K562 (cell line): ENCODE results near the gene STK26. TPM values are rescaled to one million over a fixed set of nuclear protein-coding genes. Genes with fewer than 3 reads are reported as not detected.
A peak's percentile ranks its signal among the peaks of the same experiment; 100 is the strongest.

Experiments
- ARHGAP35 ChIP-seq: fragments of 450-650 bp; IDR thresholded peaks from 2 replicates; pipeline ENCODE4 v1.6.1; 2018; ENCODE audit not compliant: partially characterized antibody
- ARID2 ChIP-seq: fragments of 450-650 bp; IDR thresholded peaks from 2 replicates; pipeline ENCODE4 v1.6.1; 2017; ENCODE audit warnings: antibody characterized with exemption, mild to moderate bottlenecking
- BACH1 ChIP-seq: fragments of 200-800 bp; sonication (Bioruptor generic); IDR thresholded peaks from 2 replicates; pipeline ENCODE4 v1.6.1; 2016; ENCODE audit warnings: missing genetic modification characterization, missing compliant biosample characterization
- CBX2 ChIP-seq: fragments of 200-600 bp; sonication (generic); IDR thresholded peaks from one replicate; pipeline ENCODE4 v1.6.1; 2012; ENCODE audit warnings: mild to moderate bottlenecking, low read length, inconsistent platforms; ENCODE audit not compliant: insufficient read depth, poor library complexity, severe bottlenecking
- CBX8 ChIP-seq: fragments of 200-600 bp; sonication (generic); IDR thresholded peaks from 2 replicates; pipeline ENCODE4 v1.6.1; 2012; ENCODE audit warnings: borderline replicate concordance, mixed run types, low read depth, mild to moderate bottlenecking, moderate library complexity, mixed read lengths, low read length, control low read depth, inconsistent platforms; ENCODE audit not compliant: poor library complexity, severe bottlenecking; ENCODE audit errors: extremely low read depth
- HMGN3 ChIP-seq: IDR thresholded peaks from 2 replicates; pipeline ENCODE4 v1.6.1; 2011; ENCODE audit warnings: borderline replicate concordance, low read depth, mild to moderate bottlenecking, mixed read lengths, low read length; ENCODE audit not compliant: insufficient read length; ENCODE audit errors: extremely low read depth
- KLF10 ChIP-seq: fragments of 250-450 bp; sonication (Bioruptor Pico); IDR thresholded peaks from 2 replicates; pipeline ENCODE4 v1.6.1; 2021; ENCODE audit warnings: matching md5 sums
- MTF1 ChIP-seq: fragments of 250-450 bp; sonication (Bioruptor Pico); IDR thresholded peaks from 2 replicates; pipeline ENCODE4 v1.9.0; 2021; ENCODE audit warnings: moderate library complexity, mild to moderate bottlenecking, inconsistent platforms, borderline replicate concordance
- MYBL2 ChIP-seq, 2 experiments: fragments of 450-650 bp in 1 of 2; sonication (generic) in 1 of 2; formaldehyde crosslinking in 1 of 2; IDR thresholded peaks; 2 replicates each; pipeline versions ENCODE4 v1.6.1 to v1.8.1; 2017 to 2022; ENCODE audit warnings: borderline replicate concordance in 1 of 2, inconsistent platforms in 1 of 2, low read depth in 1 of 2, mild to moderate bottlenecking in 1 of 2, missing genetic modification reagents in 1 of 2, moderate library complexity in 1 of 2
- NR3C1 ChIP-seq: sonication (generic); formaldehyde crosslinking; IDR thresholded peaks from 2 replicates; pipeline ENCODE4 v1.8.1; 2022; ENCODE audit warnings: missing genetic modification reagents
- PHF21A ChIP-seq: fragments of 450-650 bp; IDR thresholded peaks from 2 replicates; pipeline ENCODE4 v1.6.1; 2017; ENCODE audit warnings: low read depth, borderline replicate concordance
- PRPF4 ChIP-seq: fragments of 200-400 bp; formaldehyde crosslinking; IDR thresholded peaks from one replicate; pipeline ENCODE4 v1.6.1; 2017; ENCODE audit warnings: low read length, low read depth, mild to moderate bottlenecking; ENCODE audit not compliant: insufficient read depth, poor library complexity, severe bottlenecking
- SMARCE1 ChIP-seq: fragments of 450-650 bp; IDR thresholded peaks from 2 replicates; pipeline ENCODE4 v1.7.1; 2016; ENCODE audit warnings: mild to moderate bottlenecking
- ZNF57 ChIP-seq: fragments of 450-650 bp; formaldehyde crosslinking; IDR thresholded peaks from 2 replicates; pipeline ENCODE4 v1.4.0; 2020; ENCODE audit warnings: mild to moderate bottlenecking, moderate library complexity
- polyA plus RNA-seq, 8 experiments: library from polyadenylated mRNA; depleted of rRNA in 4 of 8; stranded (reverse) in 5 of 8; unstranded in 3 of 8; fragments of >200 nt; fragmentation: Nextera tagmentation in 2 of 8; fragmentation: Illumina TruSeq in 1 of 8; extraction: Ambion mirVana in 2 of 8; extraction: Trizol in 1 of 8; gene quantifications; 2 replicates each; pipeline versions ENCODE4 v1.2.1 to v1.2.3, GENCODE V29; 2011 to 2014; ENCODE audit warnings: inconsistent platforms in 1 of 8, missing spikeins in 1 of 8
- total RNA-seq, 7 experiments: library from RNA; depleted of rRNA in 6 of 7; stranded (reverse); fragments of >200 nt in 6 of 7; fragmentation: Illumina TruSeq in 2 of 7; extraction: Trizol in 2 of 7; gene quantifications; 2 replicates each; pipeline versions ENCODE4 v1.2.1 to v1.2.3, GENCODE V29; 2011 to 2021; ENCODE audit warnings: low replicate concordance in 1 of 7
- TF ChIP-seq, protein P1 (sequence below): fragments of 250-450 bp; sonication (Bioruptor Pico); IDR thresholded peaks from 2 replicates; pipeline ENCODE4 v1.6.1; 2021; ENCODE audit warnings: mild to moderate bottlenecking
- TF ChIP-seq, protein P2 (sequence below), 3 experiments: fragments of 200-800 bp in 1 of 3; sonication (Bioruptor generic) in 1 of 3; sonication (generic) in 1 of 3; formaldehyde crosslinking in 1 of 3; IDR thresholded peaks; 2 replicates each; pipeline versions ENCODE4 v1.6.1 to v1.8.0; 2016 to 2022; ENCODE audit warnings: mild to moderate bottlenecking in 2 of 3, missing compliant biosample characterization in 2 of 3, missing genetic modification characterization in 2 of 3, missing genetic modification reagents in 1 of 3
- TF ChIP-seq, protein P3 (sequence below): fragments of 250-450 bp; sonication (Bioruptor Pico); IDR thresholded peaks from 2 replicates; pipeline ENCODE4 v1.4.0; 2020; ENCODE audit warnings: mild to moderate bottlenecking
- TF ChIP-seq, protein P4 (sequence below): sonication (generic); formaldehyde crosslinking; IDR thresholded peaks from 2 replicates; pipeline ENCODE4 v1.8.1; 2023; ENCODE audit warnings: mild to moderate bottlenecking, missing genetic modification reagents
- TF ChIP-seq, protein P5 (sequence below): fragments of 450-650 bp; IDR thresholded peaks from 2 replicates; pipeline ENCODE4 v1.7.0; 2016; ENCODE audit warnings: borderline replicate concordance

Gene STK26
- total and polyA plus RNA-seq, 9 of the 15 experiments (the other 6 are each of a cell fraction or from before 2014, with no cell fraction given) = 28.1 to 72.9 (median 50.1) TPM

DNA sequence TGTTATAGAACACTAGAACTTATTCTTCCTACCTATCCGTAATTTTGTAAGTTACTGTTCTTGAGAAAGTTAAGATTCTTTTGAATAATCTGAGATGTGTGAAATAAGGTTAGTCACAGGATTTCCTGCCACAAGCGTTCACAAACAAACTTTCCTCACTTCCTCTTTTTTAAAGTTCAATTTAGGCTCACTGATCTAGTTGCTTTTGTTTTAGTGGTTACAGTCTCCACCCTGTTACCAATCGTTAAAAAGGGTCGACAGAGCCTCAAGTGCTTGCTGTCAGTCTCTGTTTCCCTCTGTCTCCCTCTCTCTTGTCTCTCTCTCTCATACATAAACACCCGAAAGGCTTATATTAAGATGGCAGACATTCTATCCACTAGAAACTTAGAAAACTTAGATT lies 35.9 kb upstream of the STK26 start (continued):
- TF ChIP-seq, protein P1, sequence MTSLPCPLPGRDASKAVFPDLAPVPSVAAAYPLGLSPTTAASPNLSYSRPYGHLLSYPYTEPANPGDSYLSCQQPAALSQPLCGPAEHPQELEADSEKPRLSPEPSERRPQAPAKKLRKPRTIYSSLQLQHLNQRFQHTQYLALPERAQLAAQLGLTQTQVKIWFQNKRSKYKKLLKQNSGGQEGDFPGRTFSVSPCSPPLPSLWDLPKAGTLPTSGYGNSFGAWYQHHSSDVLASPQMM = no peak
- TF ChIP-seq, protein P2, sequence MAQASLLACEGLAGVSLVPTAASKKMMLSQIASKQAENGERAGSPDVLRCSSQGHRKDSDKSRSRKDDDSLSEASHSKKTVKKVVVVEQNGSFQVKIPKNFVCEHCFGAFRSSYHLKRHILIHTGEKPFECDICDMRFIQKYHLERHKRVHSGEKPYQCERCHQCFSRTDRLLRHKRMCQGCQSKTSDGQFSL (CRISPR knock-in tag; IDR thresholded peaks at IDR 0.05) = no peak
- TF ChIP-seq, protein P2 (tag; IDR thresholded peaks at IDR 0.05) = no peak
- no peak for TF ChIP-seq PHF21A
- no peak for TF ChIP-seq CBX8
- no peak for TF ChIP-seq MTF1 (CRISPR knock-in tag)
- peak; percentile 62; the same call in 1 of the 2 replicates for TF ChIP-seq MYBL2 (IDR thresholded peaks at IDR 0.05; ENCODE audit: low read depth)
- TF ChIP-seq MYBL2 (CRISPR knock-in tag; IDR thresholded peaks at IDR 0.05; ENCODE audit: borderline replicate concordance) = no peak
- TF ChIP-seq HMGN3 = no peak
- TF ChIP-seq ZNF57 (CRISPR knock-in tag) = no peak
- TF ChIP-seq NR3C1 (CRISPR knock-in tag) = no peak
- TF ChIP-seq, protein P3, sequence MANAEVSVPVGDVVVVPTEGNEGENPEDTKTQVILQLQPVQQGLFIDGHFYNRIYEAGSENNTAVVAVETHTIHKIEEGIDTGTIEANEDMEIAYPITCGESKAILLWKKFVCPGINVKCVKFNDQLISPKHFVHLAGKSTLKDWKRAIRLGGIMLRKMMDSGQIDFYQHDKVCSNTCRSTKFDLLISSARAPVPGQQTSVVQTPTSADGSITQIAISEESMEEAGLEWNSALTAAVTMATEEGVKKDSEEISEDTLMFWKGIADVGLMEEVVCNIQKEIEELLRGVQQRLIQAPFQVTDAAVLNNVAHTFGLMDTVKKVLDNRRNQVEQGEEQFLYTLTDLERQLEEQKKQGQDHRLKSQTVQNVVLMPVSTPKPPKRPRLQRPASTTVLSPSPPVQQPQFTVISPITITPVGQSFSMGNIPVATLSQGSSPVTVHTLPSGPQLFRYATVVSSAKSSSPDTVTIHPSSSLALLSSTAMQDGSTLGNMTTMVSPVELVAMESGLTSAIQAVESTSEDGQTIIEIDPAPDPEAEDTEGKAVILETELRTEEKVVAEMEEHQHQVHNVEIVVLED (CRISPR knock-in tag) = no peak
- TF ChIP-seq, protein P4, sequence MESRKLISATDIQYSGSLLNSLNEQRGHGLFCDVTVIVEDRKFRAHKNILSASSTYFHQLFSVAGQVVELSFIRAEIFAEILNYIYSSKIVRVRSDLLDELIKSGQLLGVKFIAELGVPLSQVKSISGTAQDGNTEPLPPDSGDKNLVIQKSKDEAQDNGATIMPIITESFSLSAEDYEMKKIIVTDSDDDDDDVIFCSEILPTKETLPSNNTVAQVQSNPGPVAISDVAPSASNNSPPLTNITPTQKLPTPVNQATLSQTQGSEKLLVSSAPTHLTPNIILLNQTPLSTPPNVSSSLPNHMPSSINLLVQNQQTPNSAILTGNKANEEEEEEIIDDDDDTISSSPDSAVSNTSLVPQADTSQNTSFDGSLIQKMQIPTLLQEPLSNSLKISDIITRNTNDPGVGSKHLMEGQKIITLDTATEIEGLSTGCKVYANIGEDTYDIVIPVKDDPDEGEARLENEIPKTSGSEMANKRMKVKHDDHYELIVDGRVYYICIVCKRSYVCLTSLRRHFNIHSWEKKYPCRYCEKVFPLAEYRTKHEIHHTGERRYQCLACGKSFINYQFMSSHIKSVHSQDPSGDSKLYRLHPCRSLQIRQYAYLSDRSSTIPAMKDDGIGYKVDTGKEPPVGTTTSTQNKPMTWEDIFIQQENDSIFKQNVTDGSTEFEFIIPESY (CRISPR knock-in tag) = no peak
- no peak for TF ChIP-seq ARHGAP35
- TF ChIP-seq ARID2 = no peak
- no peak for TF ChIP-seq PRPF4
- TF ChIP-seq SMARCE1 = peak; percentile 54; the same call in 1 of the 2 replicates
- TF ChIP-seq KLF10 = no peak
- TF ChIP-seq, protein P5, sequence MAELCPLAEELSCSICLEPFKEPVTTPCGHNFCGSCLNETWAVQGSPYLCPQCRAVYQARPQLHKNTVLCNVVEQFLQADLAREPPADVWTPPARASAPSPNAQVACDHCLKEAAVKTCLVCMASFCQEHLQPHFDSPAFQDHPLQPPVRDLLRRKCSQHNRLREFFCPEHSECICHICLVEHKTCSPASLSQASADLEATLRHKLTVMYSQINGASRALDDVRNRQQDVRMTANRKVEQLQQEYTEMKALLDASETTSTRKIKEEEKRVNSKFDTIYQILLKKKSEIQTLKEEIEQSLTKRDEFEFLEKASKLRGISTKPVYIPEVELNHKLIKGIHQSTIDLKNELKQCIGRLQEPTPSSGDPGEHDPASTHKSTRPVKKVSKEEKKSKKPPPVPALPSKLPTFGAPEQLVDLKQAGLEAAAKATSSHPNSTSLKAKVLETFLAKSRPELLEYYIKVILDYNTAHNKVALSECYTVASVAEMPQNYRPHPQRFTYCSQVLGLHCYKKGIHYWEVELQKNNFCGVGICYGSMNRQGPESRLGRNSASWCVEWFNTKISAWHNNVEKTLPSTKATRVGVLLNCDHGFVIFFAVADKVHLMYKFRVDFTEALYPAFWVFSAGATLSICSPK = no peak
- no peak for TF ChIP-seq CBX2
- TF ChIP-seq BACH1 = 0 out of 2 replicates have a peak, but pooled peaks have one; percentile 52
